NK-92 treated with Interleukin-12 subunit alpha and Interleukin-12 subunit beta, amount 100 ng/mL, for 24 hours (cell line): ENCODE measurements around the gene PEX3.

Experiments
- DNase-seq: peaks from one replicate; lab custom pipeline; 2025; lab: John Stamatoyannopoulos, UW

PEX3 gene

DNA sequence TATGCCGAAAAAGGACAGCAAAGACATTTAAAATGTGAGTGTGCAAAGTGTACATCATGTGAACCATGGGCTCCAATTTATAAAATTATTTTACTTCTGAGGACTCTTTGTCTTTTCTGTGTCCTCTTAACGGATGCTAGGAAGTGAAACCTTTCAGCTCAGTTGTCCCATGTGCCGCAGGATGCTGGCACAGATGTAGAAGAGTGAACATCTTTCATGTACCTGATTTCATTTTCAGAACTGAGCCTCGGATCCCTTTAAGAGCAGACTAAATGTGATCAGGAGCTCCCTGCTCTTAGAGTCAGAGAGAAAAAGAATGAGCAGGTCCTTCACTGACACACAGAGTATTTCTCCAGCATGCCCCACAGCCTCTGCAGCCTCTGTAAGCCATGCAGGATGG, 88.5 kb downstream of the PEX3 start:
- DNase-seq, result no peak

DNA sequence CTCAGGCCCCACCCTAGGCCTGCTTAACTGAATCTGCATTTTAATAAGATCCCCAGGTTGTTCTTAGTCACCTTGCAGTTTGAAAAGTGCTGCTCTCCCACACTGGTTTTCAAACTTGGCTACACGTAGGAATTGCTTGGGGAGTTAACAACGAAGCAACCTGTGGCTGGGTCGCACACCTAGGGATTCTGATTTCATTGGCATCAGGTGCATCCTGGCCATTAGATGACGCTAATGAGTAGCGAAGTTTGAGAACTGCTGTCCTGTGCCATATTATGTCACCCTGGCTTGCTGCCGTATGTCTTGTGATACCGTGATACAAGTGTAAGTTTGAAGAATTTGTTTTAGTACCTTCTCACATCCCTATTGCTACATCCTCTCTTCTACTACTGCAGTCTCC, 89.1 kb downstream of the PEX3 start:
- no peak for DNase-seq

DNA sequence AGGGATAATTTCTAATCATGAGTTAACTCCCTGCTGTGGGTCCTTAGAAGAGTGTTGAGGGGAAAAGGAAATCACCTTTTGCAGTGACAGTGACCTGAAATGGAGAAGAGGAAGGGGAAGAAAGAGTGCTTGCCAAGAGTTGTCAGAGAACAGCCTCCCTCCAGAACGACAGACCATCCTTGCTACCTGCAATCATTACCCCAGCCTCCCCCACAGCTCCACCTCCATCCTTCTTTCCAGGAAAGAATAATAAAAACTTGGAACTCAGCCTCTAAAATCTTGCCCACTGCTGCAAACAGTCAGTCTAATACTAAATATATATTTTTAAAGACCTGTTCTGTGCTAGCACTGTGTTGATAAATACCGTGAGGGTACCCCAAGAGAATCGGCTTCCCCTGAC, 89.6 kb downstream of the PEX3 start:
- no peak for DNase-seq
